GM21619 (cell line): ENCODE data around the gene FRMD4B.

ENCODE experiments used
- ATAC-seq: cut with Tn5 transposase; IDR thresholded peaks from one replicate; pipeline ENCODE4 v1.9.1; 2021; ENCODE audit not compliant: unreplicated experiment

The FRMD4B gene

DNA sequence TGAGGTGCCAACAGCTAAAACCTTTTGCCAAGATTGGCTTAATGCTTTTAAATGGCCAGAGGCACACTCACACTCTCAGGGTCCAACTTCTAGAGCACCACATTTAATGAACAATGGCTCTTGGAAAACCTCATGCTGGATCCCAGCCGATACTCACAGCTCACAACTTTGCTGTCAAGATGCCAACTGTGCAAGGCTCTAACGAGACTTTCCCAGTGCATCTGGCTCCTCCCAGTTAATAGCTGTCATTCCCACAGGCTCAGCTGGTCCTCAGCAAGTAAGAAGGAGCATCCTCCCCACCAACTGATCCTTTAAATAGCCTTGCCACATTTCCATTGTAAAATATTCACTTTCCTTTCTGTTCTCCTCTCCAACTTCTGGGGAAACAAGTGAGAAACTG, 20.3 kb upstream of the FRMD4B start:
- ATAC-seq, result no peak

DNA sequence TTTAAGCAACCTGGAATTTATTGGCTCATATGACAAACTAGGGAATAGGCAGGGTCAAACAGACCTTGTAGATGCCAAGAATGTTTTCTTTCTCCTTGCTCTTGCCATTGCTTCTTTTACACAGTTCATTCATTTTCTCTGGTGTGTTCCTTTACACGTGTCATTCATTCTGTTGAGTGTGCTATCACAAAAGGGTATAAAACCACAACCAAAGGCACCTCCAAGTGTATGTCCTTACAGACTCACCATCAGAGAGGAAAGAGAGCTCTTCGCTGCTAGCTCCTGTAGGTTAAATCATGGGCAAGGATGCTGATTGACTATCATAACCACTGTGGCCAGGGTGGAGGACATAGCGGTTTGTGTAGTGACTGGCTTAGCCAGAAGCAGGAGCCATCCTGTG, 19.2 kb upstream of the FRMD4B start:
- ATAC-seq, result no peak

DNA sequence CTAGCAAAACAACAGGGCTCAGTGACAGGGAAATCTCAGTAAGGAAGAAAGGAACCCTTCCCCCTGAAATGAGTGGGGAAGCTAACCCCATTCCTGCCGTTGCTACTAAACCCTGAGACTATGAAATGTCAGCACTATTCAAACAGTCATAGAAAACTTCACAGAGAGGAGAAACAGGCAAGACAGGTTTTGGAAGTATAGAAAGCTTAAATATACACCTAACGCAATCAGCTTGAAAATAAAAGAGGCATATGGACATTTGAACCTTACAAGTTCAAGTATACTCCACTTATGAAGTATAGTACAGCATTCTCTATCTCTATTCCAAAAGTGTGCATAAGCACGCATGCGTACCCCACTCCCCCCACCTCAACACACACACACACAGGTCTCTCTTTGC, 17.6 kb upstream of the FRMD4B start:
- no peak for ATAC-seq

DNA sequence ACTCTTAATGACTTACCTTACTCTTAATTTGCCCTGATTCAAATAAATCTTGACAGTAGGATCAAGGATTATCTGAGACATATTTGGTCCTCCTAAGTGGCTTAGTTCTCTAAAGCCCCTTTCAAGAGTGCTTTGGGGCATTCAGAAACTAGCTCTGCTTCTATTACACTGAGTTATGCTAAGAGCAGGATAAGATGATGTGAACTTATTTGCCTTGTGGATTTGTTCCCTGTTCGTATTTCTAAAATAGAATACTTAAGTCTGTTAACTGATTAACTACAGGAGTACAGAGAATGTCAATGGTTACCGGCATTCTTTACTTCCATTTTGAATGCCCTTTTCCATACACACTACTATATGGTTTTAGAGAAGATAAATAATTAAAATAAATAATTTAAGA, 14.8 kb upstream of the FRMD4B start:
- no peak for ATAC-seq

DNA sequence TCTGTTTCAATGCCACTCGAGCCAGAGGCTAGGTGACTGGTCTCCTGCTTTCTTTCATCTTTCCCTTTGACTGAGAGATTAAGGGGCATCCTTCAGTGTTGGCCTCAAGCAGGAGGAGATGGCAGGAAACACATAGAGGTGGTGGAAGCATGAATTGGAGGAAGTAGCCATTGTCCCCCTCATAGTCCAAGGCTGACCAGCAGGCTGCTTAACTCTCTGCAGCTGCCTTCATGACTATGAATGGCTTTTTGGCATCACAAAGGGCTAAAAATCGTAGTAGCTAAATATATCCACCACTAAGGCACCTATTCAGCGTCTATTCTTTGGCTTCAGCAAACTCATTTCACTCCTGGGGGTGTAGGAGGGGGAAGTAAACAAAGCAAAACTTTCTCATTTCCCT, 7.0 kb upstream of the FRMD4B start:
- ATAC-seq, result no peak

DNA sequence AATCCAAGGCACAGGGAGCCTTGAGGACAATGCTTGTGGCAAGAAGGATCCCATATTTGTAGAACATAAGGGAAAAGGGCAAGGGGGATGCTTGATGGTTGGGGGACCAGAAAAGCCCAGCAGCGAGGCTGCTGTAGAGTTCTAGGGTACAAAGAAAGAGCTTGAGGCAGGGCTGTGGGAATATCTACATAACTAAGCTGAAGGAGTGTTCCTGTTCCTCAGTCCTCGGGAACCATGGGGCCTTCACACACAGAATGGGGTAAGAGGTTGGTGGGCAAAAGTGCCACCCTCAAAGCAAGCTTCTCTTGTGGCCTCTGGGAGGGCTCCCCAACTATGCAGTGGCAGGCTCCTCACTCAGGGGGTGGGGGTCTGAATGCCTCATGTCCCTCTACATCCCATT, 6.5 kb upstream of the FRMD4B start:
- ATAC-seq, result no peak

DNA sequence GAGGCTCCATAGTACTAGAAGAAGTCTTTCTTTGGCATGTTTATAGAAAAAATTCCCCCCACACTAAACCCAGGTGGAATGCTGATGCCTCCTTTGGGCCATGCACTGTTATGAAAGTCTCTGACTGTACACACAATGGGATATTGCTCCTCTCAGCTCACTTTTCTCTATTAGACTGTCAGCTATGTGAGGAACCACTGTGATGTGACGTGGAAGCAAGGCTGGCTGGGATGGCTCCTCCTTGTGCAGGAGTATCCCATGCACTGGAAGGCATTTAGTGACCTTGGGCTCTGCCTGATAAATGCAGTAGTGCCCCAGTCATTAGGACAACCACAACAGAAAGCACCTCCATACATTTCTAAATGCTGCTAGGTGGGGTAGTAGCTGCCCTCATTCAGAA, 5.7 kb upstream of the FRMD4B start:
- ATAC-seq, result no peak

DNA sequence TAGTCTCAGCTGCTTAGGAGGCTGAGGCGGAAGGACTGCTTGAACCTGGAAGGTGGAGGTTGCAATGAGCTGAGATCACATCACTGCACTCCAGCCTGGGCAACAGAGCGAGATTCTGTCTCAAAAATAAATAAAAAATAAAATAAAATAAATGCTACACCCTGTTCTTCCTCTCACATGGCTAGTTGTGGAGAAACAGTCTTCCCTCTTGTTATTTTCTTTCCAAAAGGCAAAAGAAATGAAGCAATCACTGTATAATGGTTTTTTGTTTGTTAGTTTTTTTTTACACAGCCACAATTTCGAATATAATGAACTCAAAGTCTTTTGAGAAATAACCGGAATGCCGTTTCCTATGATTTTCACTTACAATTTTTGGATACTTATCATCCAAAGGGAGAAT, 4.9 kb upstream of the FRMD4B start:
- no peak for ATAC-seq

DNA sequence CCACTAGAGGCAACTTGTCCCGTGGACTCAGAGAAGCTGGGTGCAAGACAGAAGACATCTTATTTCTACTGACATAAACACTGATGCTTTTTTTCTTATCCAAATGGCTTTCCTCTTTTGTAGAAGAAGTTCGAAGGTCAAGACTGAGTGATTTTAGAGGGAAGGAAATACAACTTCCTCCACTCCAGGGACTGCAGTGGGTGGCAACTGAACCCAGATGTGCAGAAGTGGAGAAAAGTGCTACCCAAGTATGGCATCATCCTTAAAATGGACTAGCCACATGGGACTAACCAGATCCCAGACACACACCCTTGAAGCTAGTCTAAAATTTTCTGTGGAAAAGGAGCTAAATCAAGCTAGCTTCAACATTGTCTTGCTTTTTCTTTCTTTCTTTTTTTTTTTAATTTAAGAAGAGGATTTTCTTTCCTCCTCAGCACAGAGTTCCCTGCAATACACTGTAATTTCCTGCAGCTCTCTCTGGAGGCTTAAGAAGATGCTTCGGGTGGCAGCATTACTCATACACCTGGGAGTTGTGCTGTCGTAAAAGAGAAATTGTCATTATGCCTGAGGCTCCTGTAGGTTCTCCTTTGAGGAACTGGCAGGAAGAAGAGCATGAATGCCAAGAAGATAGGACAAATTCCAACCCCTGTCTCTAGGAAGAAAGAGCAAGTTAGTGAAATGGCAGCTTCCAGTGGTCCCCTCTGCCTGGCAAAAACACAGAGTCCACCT, 3.8 kb upstream of the FRMD4B start:
- no peak for ATAC-seq

DNA sequence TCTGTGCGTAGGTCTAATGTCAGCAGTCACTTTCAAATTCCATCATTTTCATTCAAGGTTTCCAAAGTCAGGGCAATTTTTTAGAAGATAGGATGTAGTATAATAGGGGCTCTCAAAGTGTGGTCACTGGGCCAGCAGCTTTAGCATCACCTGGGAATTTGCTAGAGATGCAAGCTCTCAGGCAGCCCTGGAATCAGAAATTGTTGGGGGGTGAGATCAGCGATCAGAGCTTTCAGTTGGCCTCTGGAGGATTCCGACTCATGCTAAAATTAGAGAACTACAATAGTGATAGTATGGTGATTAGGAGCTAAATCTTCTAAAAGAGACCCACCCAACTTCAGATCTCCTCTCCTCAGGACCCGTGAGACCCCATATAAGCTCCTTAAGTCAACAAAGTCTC, 2.4 kb upstream of the FRMD4B start:
- ATAC-seq, result no peak

DNA sequence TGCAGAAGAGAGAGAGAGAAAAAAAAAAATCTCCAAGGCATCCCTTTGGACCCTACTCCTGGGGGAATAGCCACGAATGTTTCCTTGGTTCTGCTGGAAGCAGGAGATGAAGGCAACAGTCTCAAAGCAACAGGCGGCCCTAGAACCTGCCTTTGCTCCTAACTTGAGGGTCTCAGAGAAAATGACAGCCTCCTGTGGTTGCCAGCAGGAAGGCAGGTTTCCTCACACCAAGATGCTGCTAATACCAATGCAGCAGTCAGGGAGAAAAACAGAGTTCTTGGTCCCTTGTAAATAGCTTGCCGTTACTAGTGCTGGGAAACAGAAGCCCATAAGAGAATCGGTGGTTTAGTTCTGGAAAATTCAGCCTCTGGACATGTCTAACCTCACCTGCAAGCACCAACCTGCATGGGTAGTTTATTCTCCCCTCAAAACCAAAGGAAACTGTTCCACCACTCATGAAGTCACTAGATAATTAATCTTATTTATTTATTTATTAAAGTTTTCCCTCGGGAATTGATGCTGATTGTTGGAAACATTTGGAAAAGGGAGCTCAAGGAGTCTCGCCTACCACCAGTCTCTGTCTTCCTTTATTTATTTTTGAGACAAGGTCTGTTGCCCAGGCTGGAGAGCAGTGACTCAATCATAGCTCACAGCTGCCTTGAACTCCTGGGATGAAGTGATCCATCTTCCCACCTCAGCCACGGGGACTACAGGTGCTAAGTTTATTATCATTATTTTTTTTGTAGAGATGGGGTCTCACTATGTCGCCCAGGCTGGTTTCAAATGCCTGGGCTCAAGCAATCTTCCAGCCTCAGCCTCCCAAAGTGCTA, 883 bp upstream of the FRMD4B start:
- no peak for ATAC-seq

DNA sequence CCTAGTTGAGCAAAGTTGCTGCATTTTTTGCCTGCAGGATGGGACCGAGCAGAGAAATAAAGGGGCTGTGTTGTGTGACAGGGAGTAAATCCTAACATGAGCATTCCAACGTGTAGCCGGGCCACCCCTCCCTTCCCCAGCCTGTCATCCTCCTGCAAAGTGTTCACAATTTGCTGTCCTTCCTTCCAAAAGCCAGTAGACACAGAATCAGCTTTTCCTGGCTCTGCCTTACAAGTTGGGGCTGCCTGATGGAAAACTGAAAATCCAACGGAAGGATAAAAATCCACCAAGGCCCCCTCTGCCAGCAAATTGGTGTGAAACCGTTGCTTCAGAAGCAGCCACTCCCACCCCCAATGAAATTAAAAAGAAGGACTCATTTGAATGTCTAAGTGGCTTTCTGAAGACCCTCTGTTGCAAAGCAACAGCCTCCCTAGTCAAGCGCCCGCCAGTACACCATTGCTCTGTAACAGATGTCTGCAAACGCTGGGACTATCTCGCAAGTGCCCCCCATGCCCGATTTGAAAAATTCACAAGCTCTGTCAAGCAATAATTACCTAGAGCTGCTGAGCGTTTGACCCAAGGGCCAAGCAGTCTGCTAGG, 665 bp downstream of the FRMD4B start:
- ATAC-seq, result no peak

DNA sequence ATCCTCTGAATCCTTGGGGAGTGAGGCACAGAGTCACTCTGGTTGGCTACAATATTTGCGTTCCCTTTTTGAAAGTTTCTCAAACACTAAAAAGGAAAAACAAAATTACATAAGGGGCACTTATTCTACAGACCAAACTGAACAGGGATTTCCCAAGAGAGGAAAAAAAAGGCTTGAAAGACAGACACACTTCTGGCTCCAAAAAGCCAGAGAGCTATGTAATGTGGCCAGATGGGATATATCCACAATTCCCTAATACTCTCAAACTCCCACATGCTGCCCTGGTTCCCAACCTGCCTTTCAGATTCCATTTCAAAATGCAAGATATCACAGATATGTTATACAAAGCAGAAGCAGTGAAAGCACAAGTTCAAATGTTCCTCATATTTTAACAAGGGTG, 1.6 kb downstream of the FRMD4B start:
- ATAC-seq, result no peak

DNA sequence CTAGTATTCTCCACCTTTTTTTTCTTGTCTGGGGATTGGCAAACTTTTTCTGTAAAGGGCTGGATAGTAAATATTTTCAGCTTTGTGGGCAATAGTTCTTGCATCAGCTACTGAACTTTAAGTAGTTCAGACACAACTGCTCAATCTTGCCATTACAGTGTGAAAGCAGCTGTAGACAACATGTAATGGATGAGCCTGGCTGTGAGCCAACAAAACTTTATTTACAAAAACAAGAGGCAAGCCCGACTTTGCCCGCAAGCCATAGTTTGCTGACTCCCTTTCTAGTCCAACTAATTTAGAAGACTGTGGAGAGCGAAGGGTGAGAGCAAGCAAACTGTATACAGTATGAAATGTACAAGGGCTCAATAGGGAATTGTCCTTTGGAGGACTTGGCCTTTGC, 6.2 kb downstream of the FRMD4B start:
- ATAC-seq, result no peak

DNA sequence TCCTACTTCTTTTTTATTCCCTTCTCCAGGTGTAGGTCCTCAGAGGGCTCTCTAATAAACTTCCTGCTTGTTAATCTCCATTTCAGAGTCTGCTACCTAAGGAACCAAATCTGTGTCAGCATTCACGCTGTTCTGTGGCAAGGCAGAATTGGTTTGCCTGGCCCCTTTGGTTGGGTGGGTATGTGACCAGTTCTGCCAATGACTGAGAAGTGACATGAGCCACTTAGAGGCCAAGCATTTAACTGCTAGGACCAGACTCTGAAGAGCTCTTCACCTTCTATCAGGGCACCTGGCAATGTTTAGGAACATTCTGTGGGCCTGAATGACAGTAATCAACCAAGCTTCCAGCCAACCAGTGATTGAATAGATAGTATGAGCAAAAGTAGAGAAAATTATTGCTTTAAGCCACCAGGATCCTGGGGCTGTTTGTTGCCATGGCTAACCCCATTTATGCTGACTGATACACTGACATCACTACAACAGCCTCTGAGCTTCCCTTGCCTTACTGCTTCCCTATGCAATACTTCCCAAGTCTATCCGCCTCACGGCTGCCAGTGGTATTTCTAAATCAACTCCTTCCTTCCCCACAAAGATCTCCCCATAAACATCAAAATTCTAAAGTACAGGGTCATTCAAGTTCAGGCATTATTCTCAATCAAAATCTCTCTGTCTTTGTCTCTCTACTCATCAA, 7.6 kb downstream of the FRMD4B start:
- no peak for ATAC-seq

DNA sequence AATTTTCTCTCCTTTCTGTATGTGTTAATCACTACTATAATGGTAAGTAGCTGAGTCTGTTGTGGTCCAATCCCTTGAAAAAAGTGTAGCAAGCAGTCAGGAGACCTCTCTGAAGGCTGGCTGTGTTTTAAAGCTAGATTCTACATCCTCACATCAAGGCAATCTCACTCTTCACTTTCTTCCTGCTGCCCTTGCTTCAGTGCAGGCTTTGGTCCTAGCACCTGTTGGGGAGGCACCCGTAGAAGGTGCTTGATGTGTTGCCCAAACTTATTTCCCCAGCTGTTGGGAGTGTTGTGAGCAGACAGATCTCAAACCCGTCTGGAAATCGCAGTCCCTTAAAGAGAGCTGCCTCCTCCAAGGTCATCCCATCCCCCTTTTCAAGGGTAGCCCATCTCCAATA, 8.6 kb downstream of the FRMD4B start:
- no peak for ATAC-seq

DNA sequence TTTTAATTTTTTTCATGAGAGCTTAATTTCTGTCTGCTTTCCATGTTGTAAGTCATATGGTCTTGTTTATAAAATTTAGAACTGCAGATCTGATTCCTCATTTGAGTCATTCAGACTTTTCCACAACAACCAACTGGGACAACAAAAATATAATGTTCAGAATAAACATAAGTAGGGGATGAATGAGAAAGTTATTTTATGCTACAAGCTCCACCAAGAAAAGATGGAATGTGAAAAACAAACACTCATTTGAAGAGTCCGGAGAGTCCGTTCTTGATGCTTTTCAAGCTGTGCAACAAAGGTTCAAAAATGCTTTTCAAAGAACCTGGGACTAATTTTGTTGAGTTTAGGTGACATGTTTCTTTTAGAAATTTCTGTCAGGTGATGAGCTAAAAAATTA, 9.2 kb downstream of the FRMD4B start:
- no peak for ATAC-seq

DNA sequence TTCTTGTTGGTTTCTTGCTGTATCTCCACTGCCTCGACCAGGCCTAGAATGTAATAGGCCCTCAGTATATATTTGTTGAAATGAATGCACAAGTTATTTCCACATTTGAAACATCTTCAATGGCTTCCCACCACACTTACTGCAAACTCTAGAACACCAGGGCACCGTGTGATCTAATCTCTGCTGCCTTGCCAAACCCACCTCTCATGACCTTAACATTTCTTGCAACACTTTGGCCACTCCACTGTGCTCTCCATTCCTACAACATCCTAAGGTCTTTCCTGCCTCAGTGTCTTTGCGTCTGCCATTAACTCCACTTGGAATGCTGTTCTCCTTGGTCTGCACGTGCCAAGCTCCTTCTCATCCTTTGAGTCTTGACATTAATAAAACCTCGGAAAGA, 14.1 kb downstream of the FRMD4B start:
- ATAC-seq, result no peak

DNA sequence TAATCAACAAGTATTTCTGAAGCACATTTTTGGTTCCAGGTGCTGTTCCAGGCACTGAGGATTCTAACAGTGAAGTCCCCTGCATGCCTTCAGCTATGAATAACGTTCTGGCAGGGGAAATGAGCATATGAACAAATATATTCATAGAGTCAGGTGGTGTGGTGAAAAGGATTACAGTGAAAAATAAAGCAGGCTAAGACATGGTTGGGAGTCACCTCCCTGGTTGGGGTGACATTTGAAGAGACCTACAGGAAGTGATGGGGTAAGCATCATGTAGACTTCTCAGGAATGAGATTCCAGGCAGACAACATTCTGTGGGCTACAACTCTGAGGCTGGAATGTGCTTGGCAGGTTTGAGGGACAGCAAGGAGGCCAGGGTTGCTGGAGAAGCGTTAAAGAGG, 15.0 kb downstream of the FRMD4B start:
- no peak for ATAC-seq

DNA sequence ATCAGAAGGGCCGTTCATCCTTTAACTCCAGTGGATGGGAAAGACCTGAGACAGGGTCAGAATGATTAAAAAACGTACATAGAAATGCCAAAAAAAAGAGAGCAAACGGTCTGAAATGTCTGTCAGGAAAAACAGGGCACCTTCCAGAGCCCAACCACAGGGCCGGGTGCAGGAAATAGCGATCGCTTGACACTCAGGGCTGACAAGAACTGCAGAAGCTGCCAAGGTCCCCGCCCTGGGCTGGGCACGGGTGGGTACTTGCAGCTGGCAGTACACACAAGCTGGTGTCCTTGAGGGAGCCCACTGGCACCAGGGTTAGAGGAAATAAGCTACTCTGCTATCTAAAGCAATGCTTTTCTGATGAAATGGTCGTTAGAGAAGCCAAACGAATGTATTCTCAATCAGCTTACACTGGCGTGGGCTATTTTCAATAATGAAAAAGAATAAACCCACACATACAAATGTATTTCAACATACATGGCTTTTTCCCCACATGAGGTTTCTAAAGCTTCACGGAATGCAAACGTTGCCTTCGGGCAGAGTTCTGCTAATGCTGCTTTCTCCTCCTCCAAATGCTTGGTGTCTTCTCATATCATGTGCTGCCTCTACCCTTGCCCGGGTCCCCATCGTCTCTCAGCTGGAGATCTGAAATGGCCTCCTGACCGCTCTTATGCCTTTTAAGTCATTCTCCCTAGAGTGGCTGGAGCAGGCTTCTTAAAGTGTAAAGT, 15.6 kb downstream of the FRMD4B start:
- ATAC-seq, result no peak

DNA sequence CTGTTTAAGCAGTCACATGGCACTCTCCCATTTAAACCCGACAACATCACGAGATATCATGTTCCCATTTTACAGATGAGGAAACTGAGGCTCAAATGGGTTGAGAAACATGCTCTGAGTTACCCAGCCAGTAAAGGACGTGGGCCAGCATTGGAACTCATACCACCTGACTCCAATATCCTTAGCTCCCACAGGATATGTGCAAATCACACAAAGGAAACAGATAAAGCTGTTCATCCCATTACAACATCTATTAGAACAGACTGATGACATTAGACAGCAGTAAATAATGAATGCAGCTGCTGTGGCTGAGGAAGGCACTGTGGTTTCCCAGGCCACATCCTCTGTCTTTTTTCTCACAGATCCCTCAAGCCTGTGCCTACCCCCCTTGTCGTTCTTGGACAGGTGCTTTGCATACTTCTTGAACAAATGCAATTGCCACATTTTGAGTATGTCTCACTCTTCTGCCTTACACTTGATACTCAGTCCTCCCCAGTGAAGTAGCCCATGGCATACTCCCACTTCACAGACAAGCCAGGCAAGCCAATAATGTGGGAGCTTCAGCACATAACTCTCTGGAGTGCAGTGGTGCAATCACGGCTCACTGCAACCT, 17.7 kb downstream of the FRMD4B start:
- ATAC-seq, result peak; percentile 99
